ENCODE results near the gene PTPRN2. TPM values are rescaled to one million over a fixed set of nuclear protein-coding genes. Genes with fewer than 3 reads are reported as not detected.
"Not testable (repeated sequence)": the region's sequence is repeated elsewhere in the genome, so short reads cannot be mapped to it uniquely, and the experiment has no call there.

PTPRN2 gene
- total RNA-seq, 1 donor from 2014 or later = 0.33 TPM

DNA sequence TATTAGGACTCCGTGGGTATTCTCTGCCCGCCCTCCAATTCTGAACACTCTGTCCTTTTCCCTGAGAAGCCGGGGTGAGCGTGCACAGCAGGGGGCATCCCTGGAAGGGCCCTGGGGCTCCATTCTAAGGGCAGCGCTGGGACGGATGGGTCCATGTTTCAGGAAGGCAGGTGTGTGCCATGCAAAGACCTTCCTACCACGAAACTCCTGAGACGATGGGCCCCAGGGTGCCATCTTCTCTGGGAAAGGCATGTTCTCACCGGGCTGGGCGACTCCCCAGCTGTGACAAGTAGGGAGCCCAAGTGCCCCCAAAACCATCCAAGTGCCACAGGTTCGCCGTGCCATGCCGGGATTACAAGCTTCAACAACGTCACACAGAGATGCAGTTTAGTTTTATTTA lies 994.1 kb downstream of the PTPRN2 start:
- DNase-seq (ENCODE audit: low spot score) (no peak), ATAC-seq (no peak)

DNA sequence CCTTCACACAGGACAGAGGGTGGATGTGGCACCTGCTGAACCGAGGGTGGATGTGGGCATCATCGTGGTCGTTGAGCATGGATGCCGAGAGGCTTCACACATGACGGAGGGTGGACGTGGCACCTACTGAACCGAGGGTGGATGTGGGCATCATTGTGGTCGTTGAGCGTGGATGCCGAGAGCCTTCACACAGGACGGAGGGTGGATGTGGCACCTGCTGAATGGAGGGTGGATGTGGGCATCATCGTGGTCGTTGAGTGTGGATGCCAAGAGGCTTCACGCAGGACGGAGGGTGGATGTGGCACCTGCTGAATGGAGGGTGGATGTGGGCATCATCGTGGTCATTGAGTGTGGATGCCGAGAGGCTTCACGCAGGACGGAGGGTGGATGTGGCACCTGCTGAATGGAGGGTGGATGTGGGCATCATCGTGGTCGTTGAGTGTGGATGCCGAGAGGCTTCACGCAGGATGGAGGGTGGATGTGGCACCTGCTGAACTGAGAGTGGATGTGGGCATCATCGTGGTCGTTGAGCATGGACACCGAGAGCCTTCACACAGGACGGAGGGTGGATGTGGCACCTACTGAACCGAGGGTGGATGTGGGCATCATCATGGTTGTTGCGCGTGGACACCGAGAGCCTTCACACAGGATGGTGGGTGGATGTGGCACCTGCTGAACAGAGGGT lies 994.8 kb downstream of the PTPRN2 start:
- not testable (repeated sequence) for DNase-seq (ENCODE audit: low spot score); ATAC-seq

GRCh38 chr7:157590526-157590925 lies 997.1 kb downstream of the PTPRN2 start:
- DNase-seq (ENCODE audit: low spot score) = no peak
- no peak for ATAC-seq

- ATAC-seq (no peak), DNase-seq (ENCODE audit: low spot score) (no peak)
Measured at GRCh38 chr7:157589680-157590079, 997.9 kb downstream of the PTPRN2 start.

- DNase-seq (ENCODE audit: low spot score) (no peak), ATAC-seq (no peak)
Measured at GRCh38 chr7:157587805-157588560, 999.6 kb downstream of the PTPRN2 start.

DNA sequence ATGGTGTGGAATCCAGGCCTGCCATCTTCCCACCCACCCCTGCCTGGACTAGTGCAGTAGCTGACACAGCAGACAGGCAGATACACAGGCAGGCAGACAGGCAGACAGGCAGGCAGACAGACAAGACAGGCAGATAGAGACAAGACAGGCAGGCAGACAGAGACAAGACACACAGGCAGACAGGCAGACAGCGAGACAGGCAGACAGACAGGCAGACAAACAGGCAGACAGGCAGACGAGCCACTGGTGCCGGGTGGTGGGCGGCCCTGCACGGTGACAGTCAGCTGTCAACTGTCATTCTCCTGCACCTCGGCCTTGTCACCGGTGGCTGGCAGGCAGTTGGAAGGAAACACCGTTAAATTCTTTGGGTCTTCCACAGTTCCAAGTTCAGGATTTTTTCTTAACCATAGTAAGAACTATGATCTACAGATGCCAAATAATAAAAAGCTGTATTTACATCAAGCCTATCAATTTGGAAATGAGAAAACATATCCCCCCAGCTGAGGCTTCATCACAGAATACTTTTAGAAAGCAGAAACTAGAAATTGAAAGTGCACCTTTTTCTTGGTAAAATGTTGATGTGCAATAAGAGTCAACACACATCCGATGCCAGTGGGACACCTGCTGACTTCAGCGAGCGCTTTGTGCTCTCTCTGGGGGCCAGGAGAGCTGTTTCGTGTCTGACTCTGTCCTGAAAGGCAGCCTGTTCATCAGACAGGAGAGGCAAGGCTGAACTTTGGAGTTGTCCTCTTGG lies 1000.4 kb downstream of the PTPRN2 start:
- ATAC-seq = no peak
- no peak for DNase-seq (ENCODE audit: low spot score)

DNA sequence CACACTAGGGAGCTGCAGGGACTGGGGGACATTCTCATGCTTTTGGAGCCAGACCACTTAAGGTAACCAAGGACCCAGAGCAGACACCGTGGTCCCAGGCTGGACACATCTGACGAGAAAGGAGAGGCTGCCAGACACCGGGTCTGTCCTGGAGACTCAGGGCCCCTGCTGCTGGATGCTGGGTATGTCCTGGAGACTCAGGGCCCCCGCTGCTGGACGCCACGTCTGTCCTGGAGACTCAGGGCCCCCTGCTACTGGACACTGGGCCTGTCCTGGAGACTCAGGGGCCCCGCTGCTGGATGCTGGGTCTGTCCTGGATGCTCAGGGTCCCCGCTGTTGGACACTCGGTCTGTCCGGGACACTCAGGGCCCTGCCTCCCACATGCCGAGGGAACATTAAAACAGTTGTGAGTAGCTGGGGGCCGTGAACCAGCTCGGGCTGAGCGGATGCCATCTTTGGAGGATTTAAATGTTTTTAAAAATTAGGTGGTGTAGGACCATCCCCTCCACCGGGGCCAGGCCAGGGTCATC lies 1001.1 kb downstream of the PTPRN2 start:
- DNase-seq (ENCODE audit: low spot score) (no peak), ATAC-seq (no peak)

- peak; percentile 54 for ATAC-seq
- no peak for DNase-seq (ENCODE audit: low spot score)
Measured at GRCh38 chr7:157585113-157585861, 1002.3 kb downstream of the PTPRN2 start.

- no peak for DNase-seq (ENCODE audit: low spot score)
- no peak for ATAC-seq
Measured at GRCh38 chr7:157584420-157584819, 1003.2 kb downstream of the PTPRN2 start.

GRCh38 chr7:157581740-157582139 lies 1005.9 kb downstream of the PTPRN2 start:
- no peak for ATAC-seq
- DNase-seq (ENCODE audit: low spot score) = no peak

DNA sequence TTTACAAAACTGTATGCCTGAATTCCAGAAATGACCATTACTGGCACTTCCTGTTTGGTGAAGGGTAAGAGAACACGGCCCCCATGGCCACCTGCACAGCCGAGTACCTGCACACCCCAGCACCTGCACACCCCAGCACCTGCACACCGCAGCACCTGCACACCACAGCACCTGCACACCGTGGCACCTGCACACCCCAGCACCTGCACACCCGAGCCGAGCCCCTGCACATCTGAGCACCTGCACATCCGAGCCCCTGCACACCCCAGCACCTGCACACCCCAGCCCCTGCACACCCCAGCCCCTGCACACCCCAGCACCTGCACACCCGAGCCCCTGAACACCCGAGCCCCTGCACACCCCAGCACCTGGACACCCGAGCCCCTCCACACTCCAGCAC lies 1007.3 kb downstream of the PTPRN2 start:
- ATAC-seq = no peak
- no peak for DNase-seq (ENCODE audit: low spot score)

- no peak for ATAC-seq
- no peak for DNase-seq (ENCODE audit: low spot score)
Measured at GRCh38 chr7:157579425-157579824, 1008.2 kb downstream of the PTPRN2 start.

- ATAC-seq (no peak), DNase-seq (ENCODE audit: low spot score) (no peak)
Measured at GRCh38 chr7:157577796-157578339, 1009.8 kb downstream of the PTPRN2 start.

DNA sequence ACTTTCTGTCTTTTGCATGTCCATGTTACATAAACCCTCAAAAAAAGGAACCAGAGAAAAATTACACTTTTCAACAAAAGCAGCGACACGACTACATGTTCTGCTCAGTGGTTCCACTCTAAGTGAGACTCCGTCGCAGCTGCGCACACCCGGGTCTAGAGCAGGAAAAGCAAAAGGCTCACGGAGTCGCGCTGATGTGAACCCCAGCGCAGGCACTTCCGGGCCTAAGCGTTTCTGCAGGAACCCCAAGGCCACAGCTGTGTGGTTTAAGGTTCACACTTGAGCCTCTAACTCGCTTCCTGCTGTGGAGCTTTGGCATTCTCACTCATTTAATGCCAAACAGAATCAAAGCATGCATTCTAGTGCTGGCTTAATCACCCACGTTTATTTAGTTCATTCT lies 1010.6 kb downstream of the PTPRN2 start:
- ATAC-seq (no peak), DNase-seq (ENCODE audit: low spot score) (no peak)

DNA sequence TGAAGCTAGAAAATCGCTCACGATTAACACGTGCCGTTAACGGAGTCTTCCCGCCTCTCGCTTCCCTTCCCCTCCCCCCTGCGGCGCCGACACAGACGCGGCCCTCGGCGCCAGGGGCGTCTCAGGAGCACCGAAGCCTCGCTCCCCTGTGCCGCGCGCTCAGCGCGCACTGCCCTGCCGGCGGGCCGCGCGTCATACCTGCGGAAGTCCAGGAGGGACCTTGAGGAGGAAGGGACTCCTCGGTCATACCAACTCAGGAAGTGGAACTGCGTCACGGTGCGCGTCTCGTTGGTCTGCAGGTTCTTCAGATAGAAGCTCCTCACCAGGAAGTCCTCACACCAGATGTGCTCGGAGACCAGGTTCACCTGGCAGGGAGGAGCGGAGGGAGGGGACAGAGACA lies 1011.2 kb downstream of the PTPRN2 start:
- ATAC-seq = no peak
- DNase-seq (ENCODE audit: low spot score) = no peak

DNA sequence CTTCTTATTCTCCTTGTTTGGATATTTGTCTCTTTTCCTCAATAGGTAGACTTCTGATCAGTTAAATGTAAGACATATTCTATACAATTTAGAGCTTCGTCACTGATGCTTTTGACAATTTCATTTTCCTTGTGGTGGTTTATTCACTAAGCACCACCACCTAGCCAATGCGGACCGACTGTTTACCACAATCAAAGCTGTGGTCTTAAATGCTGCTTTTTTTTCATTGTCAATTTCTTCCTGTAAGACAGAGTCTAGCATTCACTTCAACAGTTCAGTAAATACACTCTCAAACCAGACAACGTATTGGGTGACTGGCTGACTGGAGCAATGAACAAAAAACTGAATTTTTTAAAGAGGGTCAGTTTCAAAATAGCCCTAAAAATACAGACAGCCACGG lies 1011.8 kb downstream of the PTPRN2 start:
- DNase-seq (ENCODE audit: low spot score) (no peak), ATAC-seq (no peak)

DNA sequence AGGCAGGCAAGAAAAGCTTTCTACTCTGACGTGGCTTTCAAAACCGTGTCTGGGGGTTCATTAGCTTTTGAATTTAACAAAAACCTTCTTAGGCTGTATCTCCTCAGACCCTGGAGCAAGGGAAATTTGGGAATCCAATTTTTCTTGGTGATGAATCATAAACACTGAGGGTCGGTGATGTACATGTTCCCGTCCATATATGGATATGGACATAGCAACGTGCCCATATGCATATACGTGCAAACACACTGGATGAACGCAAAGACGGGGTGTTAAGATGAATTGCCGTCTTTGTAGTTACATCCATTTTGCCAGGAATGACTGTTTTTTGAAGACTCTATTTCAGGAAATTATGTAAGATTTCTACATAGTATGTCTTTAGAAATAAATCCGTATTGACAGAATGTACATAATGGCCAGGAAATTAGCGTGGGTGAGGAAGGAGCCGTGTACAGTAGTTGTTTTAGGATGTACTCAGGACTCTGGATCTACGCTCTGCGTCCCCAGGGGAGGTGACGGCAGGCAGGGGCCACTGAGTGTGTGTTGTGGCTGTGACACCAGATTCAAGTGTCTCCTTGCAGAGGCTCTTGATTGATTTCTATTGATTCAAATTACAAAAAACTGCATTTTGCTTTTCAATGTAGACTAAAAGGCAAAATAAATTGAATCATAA lies 1012.6 kb downstream of the PTPRN2 start:
- ATAC-seq (no peak), DNase-seq (ENCODE audit: low spot score) (no peak)

GRCh38 chr7:157574120-157574825 lies 1013.4 kb downstream of the PTPRN2 start:
- no peak for ATAC-seq
- DNase-seq (ENCODE audit: low spot score) = no peak

GRCh38 chr7:157573244-157573643 lies 1014.4 kb downstream of the PTPRN2 start:
- no peak for DNase-seq (ENCODE audit: low spot score)
- no peak for ATAC-seq
